Endometrium (tissue), 2 donors: ENCODE data around the gene KCNN1.
"Not testable (repeated sequence)": the region's sequence is repeated elsewhere in the genome, so short reads cannot be mapped to it uniquely, and the experiment has no call there.

Source experiments
- FAIRE-seq: peaks from 2 replicates; lab custom pipeline; 2012; peaks lifted over from hg19 to GRCh38; lab: Jason Lieb, UNC
- donor health status: control.
- donor health status: control.

KCNN1 gene

GRCh38 chr19:17969096-17969792 lies 2.3 kb downstream of the KCNN1 start:
- no peak for FAIRE-seq

GRCh38 chr19:17972230-17972629 lies 5.3 kb downstream of the KCNN1 start:
- no peak for FAIRE-seq

GRCh38 chr19:17973759-17974158 lies 6.9 kb downstream of the KCNN1 start:
- no peak for FAIRE-seq

- FAIRE-seq = no peak
Measured at GRCh38 chr19:17974551-17974950, 7.6 kb downstream of the KCNN1 start.

GRCh38 chr19:17975032-17975431 lies 8.1 kb downstream of the KCNN1 start:
- FAIRE-seq = no peak

GRCh38 chr19:17977021-17977420 lies 10.1 kb downstream of the KCNN1 start:
- FAIRE-seq = no peak

GRCh38 chr19:17977488-17977887 lies 10.6 kb downstream of the KCNN1 start:
- FAIRE-seq = no peak

- FAIRE-seq = no peak
Measured at GRCh38 chr19:17981611-17982010, 14.7 kb downstream of the KCNN1 start.

GRCh38 chr19:17982430-17982829 lies 15.5 kb downstream of the KCNN1 start:
- FAIRE-seq = no peak

- FAIRE-seq = no peak
Measured at GRCh38 chr19:17985037-17985818, 18.3 kb downstream of the KCNN1 start.

GRCh38 chr19:17986569-17986968 lies 19.7 kb downstream of the KCNN1 start:
- not testable (repeated sequence) for FAIRE-seq

- FAIRE-seq = no peak
Measured at GRCh38 chr19:17988161-17988560, 21.3 kb downstream of the KCNN1 start.

- no peak for FAIRE-seq
Measured at GRCh38 chr19:17989425-17990094, 22.7 kb downstream of the KCNN1 start.

GRCh38 chr19:17993076-17993813 lies 26.3 kb downstream of the KCNN1 start:
- no peak for FAIRE-seq

- no peak for FAIRE-seq
Measured at GRCh38 chr19:17996826-17997316, 30.0 kb downstream of the KCNN1 start.

- FAIRE-seq = no peak
Measured at GRCh38 chr19:17997969-17998826, 31.3 kb downstream of the KCNN1 start.

- no peak for FAIRE-seq
Measured at GRCh38 chr19:17998827-17999150, 31.9 kb downstream of the KCNN1 start.

GRCh38 chr19:17999684-18000479 lies 33.0 kb downstream of the KCNN1 start:
- FAIRE-seq = no peak

GRCh38 chr19:18000480-18000914 lies 33.6 kb downstream of the KCNN1 start:
- FAIRE-seq = no peak
